GM19372 (cell line): Measurements from ENCODE around the gene ZNF552.
"Not testable (repeated sequence)": the region's sequence is repeated elsewhere in the genome, so short reads cannot be mapped to it uniquely, and the experiment has no call there.

Experiments used
- ATAC-seq: cut with Tn5 transposase; IDR thresholded peaks from one replicate; pipeline ENCODE4 v1.9.1; 2021; ENCODE audit warnings: mild to moderate bottlenecking, low read depth, moderate library complexity; ENCODE audit not compliant: unreplicated experiment

Gene ZNF552

DNA sequence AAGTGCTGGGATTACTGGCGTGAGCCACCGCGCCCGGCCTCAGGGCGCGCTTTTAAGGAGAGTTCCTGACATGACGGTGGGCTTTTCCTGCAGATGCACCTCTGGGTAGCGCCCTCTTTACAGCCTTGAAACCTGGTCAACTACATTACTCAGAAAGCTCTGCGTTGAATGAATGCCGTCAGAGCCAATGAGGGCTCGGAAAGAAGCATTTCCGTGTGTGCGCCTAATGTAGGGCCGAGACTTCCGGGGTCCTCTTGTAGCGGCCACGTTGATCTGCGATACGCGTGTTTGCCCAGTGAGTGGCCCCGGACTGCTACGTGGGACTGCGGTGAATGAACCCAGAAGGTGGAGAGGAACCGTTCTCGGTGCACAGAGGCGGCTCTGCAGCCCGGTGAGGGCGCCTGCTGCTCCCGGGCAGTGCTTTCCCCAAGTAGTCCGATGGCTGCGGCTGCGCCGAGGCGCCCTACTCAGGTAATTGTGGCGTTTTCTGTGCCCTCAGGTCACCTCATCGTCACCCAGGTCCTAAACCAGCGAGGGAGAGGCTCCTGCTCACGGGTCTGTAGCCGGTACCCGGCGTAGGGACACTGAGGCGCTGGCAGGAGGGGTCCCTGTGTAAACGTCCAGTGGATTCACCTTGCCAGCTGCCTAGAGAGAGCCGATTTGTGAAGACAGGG, 4.9 kb upstream of the ZNF552 start:
- peak; percentile 77 for ATAC-seq

DNA sequence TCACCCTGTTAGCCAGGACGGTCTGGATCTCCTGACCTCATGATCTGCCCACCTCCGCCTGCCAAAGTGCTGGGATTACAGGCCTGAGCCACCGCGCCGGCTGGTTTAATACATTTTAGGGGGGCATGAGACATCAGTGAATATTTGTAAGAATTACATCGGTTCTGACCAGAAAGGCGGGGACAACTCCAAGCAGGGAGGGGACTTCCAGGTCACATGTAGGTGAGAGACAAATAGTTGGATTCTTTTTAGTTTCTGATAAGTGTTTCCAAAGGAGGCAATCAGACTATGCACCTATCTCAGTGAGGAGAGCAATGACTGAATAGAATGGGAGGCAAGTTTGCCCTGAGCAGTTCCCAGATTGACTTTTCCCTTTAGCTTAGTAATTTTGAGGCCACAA, 3.7 kb upstream of the ZNF552 start:
- ATAC-seq: no peak

DNA sequence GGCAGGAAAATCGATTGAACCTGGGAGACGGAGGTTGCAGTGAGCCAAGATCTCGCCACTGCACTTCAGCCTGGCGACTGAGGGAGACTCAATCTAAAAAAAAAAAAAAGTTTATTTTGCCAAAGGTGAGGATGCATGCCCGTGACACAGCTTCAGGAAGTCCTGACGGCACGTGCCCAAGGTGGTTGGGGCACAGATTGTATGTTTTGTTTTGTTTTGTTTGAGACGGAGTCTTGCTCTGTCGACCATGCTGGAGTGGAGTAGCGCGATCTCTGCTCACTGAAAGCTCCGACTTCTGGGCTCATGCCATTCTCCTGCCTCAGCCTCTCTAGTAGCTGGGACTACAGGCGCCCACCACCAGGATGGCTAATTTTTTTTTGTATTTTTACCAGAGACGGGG, 3.3 kb upstream of the ZNF552 start:
- ATAC-seq: no peak

DNA sequence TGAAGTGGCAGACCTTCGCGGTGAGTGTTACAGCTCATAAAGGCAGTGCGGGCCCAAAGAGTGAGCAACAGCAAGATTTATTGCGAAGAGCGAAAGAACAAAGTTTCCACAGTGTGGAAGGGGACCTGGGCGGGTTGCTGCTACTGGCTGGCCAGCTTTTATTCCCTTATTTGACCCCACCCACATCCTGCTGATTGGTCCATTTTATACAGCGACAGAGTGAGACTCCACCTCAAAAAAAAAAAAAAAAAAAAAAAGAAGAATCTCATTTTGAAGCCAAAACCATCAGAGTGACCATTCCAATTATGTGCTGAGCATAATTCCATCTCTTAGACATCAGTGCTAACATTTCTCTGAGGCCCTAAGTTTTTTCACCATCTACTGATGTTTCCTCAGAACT, 1.9 kb upstream of the ZNF552 start:
- no peak for ATAC-seq

DNA sequence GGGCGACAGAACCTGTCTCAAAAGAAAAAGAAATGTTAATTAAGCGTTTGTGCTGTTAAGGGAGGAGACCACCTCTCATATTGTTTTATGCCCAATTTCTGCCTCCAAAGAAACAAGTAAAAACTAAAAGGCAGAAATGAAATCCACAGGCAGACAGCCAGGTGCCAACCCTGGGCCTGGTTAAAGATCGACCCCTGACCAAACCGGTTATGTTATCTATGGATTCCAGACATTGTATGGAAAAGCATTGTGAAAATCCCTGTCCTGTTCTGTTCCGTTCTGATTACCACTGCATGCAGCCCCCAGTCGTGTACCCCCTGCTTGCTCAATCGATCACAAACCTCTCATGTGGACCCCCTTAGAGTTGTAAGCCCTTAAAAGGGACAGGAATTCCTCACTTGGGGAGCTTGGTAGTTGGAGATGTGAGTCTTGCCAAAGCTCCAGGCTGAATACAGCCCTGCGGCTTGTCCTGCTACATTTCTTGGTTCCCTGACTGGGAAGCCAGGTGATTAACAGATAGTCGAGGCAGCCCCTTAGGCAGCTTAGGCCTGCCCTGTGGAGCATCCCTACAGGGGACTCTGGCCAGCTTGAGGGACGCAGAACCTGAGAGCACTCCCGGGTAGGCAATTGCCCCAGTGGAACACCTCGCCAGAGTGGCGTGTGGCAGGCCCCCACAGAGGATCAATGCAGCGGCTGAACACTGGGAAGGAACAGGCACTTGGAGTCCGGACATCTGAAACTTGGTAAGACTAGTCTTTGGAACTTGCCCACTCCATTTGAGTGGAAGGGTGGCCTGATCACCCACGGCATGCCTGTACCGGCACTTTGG, 748 bp upstream of the ZNF552 start:
- ATAC-seq: no peak

DNA sequence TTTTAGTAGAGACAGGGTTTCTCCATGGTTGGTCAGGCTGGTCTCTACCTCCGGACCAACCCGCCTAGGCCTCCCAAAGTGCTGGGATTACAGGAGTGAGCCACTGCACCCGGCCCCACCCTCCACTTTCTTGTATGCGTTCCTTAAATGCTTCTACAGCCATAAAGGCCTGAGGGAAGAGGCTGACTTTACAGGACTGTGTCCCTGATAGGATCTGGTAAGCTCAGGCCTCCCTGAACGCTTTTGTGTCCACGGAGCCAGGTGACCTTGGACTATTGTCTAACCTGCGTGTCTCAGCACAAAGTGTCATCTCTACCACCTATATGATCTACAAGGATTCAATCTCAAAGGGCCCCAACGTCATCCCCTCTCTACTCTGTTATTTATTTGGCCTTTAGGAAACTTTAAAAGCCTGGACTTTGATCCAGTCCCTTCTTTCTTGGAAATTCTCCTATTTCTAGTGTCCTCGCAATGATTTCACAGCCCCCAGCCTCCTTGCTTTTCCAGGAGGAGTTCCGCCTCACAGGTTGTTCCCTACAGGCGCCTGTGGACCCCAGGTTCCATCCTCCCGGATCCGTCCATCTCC, 701 bp downstream of the ZNF552 start:
- no peak for ATAC-seq

DNA sequence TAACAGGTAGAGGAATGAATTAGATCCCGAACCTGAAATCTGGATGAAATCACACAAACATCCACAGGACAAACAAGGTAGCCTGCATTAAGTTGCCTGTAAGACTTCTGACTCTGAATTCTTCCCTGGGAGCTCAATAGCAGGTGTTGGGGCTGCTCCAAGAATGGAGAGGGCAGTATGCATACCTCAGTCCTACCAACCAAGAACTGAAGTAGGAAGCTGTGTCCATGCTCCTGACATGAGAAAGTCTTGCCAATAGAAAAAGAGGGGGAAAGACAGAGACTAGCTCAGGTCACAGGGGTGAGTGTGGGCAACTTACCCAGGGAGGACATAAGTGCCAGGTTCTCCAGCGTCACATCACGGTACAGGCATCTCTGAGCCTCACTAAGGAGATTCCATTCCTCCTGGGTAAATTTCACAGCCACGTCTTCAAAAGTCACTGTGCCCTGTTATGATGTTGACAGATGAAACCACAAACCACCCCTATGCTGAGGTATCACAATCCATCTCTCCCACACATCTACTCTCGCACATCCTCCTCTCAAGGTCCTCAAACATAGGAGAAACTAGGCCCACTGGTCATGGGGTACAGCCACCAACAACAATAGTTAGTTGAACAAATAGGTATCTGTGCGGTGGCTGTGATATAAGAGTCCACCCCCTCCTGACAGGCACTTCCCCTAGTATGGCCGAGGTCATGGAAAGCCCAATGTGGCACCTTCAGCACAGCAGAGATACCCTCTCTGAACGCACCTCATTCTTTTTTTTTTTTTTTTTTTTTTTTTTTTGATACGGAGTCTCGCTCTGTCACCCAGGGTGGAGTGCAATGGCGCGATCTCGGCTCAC, 1.5 kb downstream of the ZNF552 start:
- not testable (repeated sequence) for ATAC-seq

DNA sequence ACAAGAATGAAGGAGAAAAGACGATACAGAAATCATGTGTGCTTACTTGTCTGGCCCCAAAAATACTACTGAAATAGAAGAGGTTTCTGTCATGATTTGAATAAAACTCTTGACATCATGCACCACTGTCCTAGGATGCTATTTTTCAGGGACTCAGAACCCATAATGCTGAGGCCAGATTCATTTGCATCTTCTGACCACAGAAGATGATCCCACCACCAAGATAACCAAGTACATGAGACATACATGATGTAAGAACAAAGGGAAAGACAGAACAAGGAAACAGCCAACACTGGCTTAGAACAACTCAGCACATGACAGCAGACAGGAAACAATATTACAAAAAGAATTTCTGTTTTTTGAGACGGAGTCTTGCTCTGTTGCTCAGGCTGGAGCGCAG, 2.5 kb downstream of the ZNF552 start:
- no peak for ATAC-seq

DNA sequence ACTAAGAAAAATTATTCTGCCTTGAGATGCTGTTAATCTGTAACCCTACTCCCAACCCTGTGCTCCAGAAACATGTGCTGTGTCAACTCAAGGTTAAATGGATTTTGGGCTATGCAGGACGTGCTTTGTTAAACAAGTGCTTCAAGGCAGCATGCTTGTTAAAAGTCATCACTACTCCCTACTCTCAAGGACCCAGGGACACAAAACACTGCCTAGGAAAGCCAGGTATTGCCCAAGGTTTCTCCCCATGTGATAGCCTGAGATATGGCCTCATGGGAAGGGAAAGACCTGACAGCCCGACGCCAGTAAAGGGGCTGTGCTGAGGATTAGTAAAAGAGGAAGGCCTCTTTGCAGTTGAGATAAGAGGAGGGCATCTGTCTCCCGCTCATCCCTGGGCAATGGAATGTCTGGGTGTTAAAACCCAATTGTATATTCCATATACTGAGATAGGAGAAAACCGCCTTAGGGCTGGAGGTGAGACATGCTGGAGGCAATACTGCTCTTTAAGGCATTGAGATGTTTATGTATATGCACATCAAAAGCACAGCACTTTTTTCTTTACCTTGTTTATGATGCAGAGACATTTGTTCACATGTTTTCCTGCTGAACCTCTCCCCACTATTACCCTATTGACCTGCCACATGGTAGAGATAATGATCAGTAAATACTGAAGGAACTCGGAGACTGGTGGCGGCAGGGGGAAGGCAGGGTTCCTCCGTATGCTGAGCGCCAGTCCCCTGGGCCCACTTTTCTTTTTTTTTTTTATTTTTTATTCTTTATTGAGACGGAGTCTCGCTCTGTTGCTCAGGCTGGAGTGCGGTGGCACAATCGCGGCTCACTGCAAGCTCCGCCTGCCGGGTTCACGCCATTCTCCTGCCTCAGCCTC, 4.1 kb downstream of the ZNF552 start:
- ATAC-seq: not testable (repeated sequence)

DNA sequence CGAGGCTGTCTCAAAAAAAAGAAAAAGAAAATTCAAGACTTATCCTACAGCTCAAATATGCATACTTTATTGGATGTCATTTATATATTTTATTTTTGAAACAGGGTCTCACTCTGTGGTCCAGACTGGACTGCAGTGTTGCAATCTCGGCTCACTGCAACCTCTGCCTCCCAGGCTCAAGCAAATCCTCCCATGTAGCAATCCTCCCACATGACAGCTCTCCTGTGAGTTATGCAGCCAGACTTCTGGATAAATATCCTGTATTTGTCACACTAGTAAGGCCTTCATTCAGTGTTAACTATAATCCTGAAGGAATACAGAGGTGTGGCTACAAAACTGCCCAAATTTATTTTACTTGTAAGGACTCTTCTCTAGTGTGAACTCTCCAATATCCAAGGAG, 7.2 kb downstream of the ZNF552 start:
- no peak for ATAC-seq

DNA sequence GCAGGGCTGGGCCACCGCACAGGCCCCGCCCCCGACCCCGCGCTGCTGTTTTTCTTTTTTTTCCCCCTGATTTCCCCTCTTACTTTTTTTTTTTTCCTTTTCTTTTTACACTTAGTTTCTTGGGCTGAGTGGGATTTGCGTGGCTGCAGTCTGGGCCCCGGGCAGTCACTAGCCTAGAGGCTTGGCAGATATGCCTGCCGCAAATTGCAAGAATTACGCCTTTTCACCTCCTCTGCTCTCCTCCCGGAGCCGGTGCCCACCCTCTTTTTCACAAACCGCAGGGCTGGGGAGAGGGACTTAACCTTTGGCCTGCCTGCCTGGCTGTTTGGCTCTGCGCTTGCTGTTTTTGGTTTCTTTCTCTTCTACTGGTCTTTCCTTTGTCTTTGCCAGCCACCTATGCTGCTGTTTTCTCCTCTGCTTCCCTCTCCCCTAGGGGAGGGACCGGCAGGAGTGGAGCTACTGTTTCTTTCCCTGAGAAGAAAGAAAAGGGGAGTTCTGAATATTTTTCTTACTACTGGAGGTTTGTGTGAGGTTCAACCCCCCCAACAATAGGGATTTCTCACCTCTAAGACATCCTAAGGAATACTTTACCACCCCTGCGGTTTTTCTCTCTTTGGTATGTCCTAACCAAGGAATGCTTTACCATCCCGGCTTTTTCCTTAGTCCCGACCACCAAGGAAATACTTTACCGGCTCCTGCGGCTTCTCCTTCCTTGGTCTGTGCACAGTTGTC, 11.0 kb downstream of the ZNF552 start:
- no peak for ATAC-seq

DNA sequence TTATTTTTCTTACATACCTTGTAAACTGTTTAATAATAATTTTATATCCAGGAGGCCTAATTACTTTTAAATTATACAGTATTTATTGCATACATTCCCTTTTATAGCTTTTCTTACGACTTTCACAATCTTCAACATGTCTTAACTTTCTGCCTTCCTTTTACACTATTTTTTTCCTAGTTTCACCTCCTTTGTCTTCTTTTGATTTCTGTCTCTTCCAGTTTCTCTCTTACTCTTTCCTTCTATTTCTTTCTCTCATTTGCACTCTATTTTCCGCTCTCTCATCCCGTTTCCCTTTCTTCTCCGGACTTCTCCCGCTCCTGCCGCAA, 11.5 kb downstream of the ZNF552 start:
- no peak for ATAC-seq

DNA sequence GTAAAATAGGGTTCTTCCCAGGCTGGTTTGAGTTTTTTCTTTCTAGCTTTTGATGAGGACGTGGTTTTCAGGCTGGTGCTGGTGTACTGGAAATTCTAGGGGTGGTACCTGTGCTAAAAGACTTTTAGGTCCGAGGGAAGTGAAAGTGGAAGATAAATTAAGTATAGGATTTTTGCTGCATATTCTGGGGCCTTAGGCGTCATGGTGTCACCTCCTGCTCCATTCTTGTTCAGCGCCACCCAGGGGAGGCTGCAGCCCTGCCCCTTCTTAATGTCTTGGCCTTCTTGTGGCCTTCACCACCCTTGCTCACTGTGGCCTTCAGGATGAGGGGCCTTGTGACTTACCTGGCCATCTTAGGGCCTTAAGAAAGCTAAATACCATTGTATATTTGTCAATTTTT, 12.4 kb downstream of the ZNF552 start:
- ATAC-seq: no peak

DNA sequence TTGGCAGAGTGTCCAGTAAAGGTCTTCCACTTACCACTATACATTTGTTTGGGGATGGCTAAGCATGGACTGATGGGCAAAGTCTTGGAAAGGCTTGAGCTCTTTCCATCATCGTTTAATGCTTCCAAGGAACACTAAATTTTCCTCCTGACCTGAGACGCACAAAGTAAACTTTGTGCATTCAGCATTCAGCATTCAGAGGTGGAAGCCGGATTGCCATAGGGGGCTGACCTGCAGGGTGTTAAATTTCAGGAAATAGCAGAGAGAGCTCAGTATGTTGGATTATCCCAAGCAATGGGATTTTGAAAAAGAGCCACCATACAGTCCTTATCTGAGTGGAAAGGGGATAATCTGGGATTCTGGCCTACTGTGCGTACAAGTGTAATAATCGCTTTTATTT, 14.0 kb downstream of the ZNF552 start:
- no peak for ATAC-seq

DNA sequence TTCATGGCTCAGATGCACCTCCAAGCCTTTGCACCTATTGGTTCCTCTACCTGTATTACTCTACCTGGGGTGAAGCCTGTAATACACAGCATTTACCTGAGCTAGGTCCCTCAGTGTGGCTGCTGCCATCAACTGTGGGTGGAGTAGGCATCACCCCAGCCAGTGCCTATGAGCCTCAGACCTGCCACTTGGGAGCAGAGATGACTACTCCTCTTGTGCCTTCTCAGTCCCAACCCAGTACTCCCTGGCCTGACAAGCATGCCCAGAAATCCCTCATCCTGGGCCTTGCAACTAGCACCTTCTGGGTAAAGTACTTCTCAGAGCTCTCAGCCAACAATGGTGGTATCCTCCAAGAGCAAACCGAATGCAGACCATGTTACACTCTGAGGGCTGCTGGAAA, 18.1 kb downstream of the ZNF552 start:
- not testable (repeated sequence) for ATAC-seq

DNA sequence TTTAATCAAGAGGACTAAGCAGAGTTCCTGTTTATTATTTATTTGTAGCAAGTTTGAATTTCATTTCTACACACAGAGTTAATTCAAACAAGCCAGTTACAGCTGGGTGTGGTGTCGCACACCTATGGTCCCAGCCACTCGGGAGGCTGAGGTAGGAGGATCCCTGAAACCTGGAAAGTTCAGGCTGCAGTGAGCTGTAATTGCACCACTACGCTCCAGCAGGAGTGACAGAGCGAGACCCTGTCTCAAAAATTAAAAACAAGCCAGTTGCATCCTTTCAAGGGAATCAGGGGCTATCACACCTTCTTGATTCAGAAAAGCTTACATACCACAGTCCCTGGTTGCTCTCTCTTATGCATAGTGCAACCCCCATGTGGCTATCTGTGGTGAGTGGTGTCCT, 25.4 kb downstream of the ZNF552 start:
- no peak for ATAC-seq

DNA sequence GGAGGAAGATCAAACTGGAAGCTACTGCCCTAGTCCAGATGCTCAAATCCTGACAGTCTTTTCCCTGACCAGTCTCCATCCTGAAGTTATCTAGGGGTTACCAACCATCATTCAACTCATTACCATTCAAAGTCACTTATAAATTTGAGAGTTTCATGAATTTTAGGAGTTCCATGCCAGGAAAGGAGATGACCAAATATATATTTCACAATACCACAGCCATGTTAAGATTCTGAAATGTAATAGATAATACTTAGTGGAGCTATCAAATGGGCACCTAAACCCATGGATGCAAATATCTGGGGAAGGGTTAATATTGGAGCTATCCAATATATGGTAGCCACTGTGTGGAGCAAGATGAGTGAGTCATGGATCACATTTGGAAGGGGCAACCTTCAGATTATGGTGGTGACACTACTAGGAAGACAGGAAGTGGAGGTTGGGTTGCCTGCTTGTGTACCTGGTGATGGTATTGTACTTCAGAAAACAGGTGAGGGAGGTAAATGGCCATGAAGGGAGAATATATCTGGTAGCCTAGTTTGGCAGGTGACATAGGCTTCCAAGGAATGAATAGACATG, 26.5 kb downstream of the ZNF552 start:
- no peak for ATAC-seq

DNA sequence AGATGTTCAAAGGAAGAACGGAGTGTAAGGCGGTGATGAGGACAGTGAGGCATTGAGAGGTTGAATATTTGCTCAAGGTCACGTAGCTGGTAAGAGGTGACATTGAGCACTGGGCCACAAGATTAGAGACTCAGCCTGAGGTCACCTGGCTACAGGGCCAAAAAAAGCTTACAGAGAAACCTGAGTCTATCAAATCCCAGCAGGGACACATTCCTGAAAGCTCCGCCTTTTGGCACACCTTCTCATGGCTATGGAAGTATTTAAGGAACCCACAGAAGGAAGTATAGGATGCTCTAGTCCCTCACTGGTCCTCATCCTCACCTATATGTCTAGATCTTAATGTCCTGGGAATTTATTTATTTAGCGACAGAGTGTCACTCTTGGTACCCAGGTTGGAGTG, 27.8 kb downstream of the ZNF552 start:
- ATAC-seq: no peak

DNA sequence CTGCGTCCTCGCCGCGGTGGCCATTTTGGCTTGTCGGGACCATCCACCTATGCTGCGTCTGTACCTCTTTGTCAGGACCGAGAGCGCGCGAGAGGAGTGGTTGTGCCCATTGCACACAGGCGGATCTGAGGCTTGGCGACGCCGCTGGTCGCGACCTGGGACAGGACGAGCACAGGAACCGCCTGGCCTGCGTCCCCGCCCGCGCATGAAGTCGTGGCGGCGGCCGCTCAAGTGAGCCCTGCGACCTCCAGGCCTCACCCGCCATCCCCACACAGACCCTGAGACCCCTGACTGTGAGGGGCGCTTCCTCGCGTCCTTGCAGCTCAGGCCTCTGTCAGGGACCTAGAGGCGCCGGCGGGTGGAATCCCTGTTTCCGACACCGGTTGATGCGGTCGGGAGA, 28.4 kb downstream of the ZNF552 start:
- no peak for ATAC-seq
